Transverse colon (tissue), 4 donors: ENCODE data around the gene PLD3. TPM values are rescaled to one million over a fixed set of nuclear protein-coding genes. Genes with fewer than 3 reads are reported as not detected.

ENCODE experiments used
- DNase-seq: peaks from one replicate; pipeline ENCODE4 v3.0.0-alpha.2; 2019
- H3K27ac ChIP-seq, 4 donors: fragments of 200-600 bp; sonication (generic); 2 replicates each; pipeline ENCODE4 v1.5.1; 2016 to 2018; ENCODE audit warnings: inconsistent platforms in 4 of 4
- H3K27me3 ChIP-seq: fragments of 200-600 bp; sonication (generic); 2 replicates; pipeline ENCODE4 v1.5.1; 2017; ENCODE audit warnings: inconsistent platforms
- H3K36me3 ChIP-seq, 4 donors: fragments of 200-600 bp; sonication (generic); 2 replicates each; pipeline ENCODE4 v1.5.1; 2017 to 2019; ENCODE audit warnings: inconsistent platforms in 4 of 4
- H3K4me1 ChIP-seq, 4 donors: fragments of 200-600 bp; sonication (generic); 2 replicates each; pipeline ENCODE4 v1.5.1; 2017 to 2020; ENCODE audit warnings: inconsistent platforms in 4 of 4
- H3K4me3 ChIP-seq, 4 donors: fragments of 200-600 bp; sonication (generic); 1 replicate in 1 of 4; 2 replicates in 3 of 4; pipeline versions ENCODE4 v1.5.1 to v1.6.1; 2017 to 2019; ENCODE audit warnings: inconsistent platforms in 4 of 4
- H3K9me3 ChIP-seq, 2 donors: fragments of 200-600 bp; sonication (generic); 2 replicates each; pipeline ENCODE4 v1.5.1; 2017 to 2019; ENCODE audit warnings: inconsistent platforms in 2 of 2
- EP300 ChIP-seq: sonication (generic); formaldehyde crosslinking; IDR thresholded peaks from one replicate; pipeline ENCODE4 v1.6.1; 2017; ENCODE audit warnings: antibody characterized with exemption, low read depth
- POLR2A ChIP-seq: fragments of 450-650 bp; IDR thresholded peaks from one replicate; pipeline ENCODE4 v1.6.1; 2016; ENCODE audit warnings: antibody characterized with exemption, mild to moderate bottlenecking, moderate library complexity
- POLR2AphosphoS5 ChIP-seq, 3 donors: sonication (generic); formaldehyde crosslinking; IDR thresholded peaks; one replicate each; pipeline ENCODE4 v1.6.1; 2016; ENCODE audit warnings: antibody characterized with exemption in 3 of 3
- WGBS, 2 donors: methylation state at CpG; one replicate each; pipeline ENCODE4 v1.1.5; 2018; ENCODE audit warnings: low coverage in 1 of 2; 5-methylcytosine and 5-hydroxymethylcytosine counted together
- in situ Hi-C, 4 donors: fragments of 200-750 bp; cut with MboI; loops; one replicate each; pipeline versions ENCODE4 v1.15.0 to v1.15.1; 2017; ENCODE audit warnings: low sequenced_read_pairs in 3 of 4, low pct_ligation_motif_present in 1 of 4, low pct_unique_long_range_greater_than_20kb in 1 of 4
- intact Hi-C: fragments of 100-400 bp; cut with DNase I; formaldehyde crosslinking; loops from one replicate; pipeline ENCODE4 v1.15.1; 2023; ENCODE audit warnings: low total_unique reads
- total RNA-seq, 4 donors: library from RNA; depleted of rRNA; stranded (reverse); fragments of >200 nt; gene quantifications; one replicate each; pipeline ENCODE4 v1.1.0, GENCODE V29; 2016
- TF ChIP-seq, protein P1 (sequence below), 5 experiments: fragments of 200-600 bp in 3 of 5; fragments of 450-650 bp in 2 of 5; sonication (generic) in 3 of 5; IDR thresholded peaks; 1 replicate in 2 of 5; 2 replicates in 3 of 5; pipeline ENCODE4 v1.5.1; 2016 to 2017; ENCODE audit warnings: antibody characterized with exemption in 5 of 5, inconsistent platforms in 3 of 5, mild to moderate bottlenecking in 2 of 5, moderate library complexity in 1 of 5

PLD3 gene
- total RNA-seq, 4 donors from 2014 or later, result 91.6 to 322 (median 179) TPM

DNA sequence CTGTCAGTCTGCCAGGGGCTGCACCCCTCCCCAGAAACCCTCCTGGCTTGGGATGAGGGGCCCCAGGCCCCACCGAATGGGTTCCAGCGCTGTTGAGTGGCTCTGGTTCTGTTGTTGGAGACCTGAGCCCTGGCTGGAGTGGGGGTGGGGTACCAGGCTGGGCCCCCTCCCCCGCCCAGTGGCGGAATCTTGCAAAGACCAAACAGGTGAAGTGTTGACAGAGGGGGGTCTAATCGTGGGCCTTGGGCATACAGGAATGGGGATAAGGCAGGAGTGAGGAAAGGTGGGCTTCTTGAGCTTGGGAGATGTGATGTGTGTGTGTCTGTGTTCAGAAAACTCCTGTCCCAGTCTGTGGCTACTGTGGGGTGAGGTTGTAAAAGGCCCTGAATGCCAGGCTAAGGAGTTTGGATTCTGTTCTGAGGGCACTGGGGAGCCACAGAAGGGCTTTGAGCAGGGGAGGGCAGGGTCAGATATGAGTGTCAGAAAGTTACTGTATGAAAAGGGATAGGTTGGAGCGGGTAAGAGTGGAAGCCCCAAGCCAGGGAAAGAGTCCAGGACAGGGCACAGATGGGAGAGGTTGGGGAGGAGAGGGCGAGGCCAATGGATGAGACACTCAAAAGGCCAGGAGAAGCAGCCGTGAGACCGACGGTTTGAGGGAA, 41.7 kb downstream of the PLD3 start, which contains the start of gene HIPK4:
Gene HIPK4, minus strand, starts transcription at position 98 of the 659 bp plus-strand sequence. CDS start 279 bp downstream, outside the sequence.
- H3K9me3 ChIP-seq, result no peaks in the 10 kb centered on the region
- no peaks in the 10 kb centered on the region for H3K36me3 ChIP-seq
- no peaks in the 10 kb centered on the region for H3K27me3 ChIP-seq
- no peak for DNase-seq
- no peak within 1 kb of the TSS for H3K4me3 ChIP-seq
- WGBS, 2 donors, result 83% methylated on average over 10 of the region's 10 CpGs; no CpG with 5 or more reads in 1 of the 2 donors
- no peak within 1 kb of the TSS for H3K27ac ChIP-seq
- no peak for TF ChIP-seq EP300
- TF ChIP-seq, protein P1, sequence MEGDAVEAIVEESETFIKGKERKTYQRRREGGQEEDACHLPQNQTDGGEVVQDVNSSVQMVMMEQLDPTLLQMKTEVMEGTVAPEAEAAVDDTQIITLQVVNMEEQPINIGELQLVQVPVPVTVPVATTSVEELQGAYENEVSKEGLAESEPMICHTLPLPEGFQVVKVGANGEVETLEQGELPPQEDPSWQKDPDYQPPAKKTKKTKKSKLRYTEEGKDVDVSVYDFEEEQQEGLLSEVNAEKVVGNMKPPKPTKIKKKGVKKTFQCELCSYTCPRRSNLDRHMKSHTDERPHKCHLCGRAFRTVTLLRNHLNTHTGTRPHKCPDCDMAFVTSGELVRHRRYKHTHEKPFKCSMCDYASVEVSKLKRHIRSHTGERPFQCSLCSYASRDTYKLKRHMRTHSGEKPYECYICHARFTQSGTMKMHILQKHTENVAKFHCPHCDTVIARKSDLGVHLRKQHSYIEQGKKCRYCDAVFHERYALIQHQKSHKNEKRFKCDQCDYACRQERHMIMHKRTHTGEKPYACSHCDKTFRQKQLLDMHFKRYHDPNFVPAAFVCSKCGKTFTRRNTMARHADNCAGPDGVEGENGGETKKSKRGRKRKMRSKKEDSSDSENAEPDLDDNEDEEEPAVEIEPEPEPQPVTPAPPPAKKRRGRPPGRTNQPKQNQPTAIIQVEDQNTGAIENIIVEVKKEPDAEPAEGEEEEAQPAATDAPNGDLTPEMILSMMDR (IDR thresholded peaks at IDR 0.05), result no peak
- TF ChIP-seq POLR2A, result no peak
- TF ChIP-seq POLR2AphosphoS5 (IDR thresholded peaks at IDR 0.05), result no peak
- H3K4me1 ChIP-seq, result no peaks in the 10 kb centered on the region
- intact Hi-C loops (no loop called here), in situ Hi-C loops (no loop called here)

DNA sequence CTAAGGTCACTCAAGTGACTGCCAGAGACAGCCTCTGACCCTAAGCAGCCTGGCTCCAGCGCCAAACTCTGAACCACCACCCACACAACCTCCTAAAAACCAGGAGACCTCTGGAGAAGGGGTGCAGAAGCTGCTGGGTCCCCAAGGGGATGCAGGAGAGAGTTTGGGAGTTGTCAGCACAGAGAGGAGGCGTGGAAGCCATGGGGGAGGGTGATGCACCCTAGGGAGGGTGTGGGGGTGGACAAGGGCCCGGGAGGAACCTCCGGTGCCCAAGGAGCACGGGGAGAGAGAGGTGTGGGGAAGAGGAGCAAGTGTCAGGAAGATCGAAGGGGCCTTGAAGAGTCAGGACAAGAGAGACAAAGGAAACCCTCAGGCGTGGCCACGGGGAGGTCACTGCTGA, 43.6 kb downstream of the PLD3 start:
- TF ChIP-seq, protein P1 (IDR thresholded peaks at IDR 0.05), result no peak
- no peak for TF ChIP-seq EP300
- no peak for DNase-seq
- Histone ChIP-seq H3K4me1 (no peaks in the 10 kb centered on the region), H3K4me3 (no peak overlapping the region), H3K9me3 (no peaks in the 10 kb centered on the region), H3K27me3 (no peaks in the 10 kb centered on the region), H3K27ac (no peak overlapping the region), H3K36me3 (no peaks in the 10 kb centered on the region)
- WGBS, 2 donors, result 74 to 83% methylated on average over 8 of the region's 8 CpGs
- intact Hi-C loops, result no loop called here
- in situ Hi-C loops, result no loop called here

DNA sequence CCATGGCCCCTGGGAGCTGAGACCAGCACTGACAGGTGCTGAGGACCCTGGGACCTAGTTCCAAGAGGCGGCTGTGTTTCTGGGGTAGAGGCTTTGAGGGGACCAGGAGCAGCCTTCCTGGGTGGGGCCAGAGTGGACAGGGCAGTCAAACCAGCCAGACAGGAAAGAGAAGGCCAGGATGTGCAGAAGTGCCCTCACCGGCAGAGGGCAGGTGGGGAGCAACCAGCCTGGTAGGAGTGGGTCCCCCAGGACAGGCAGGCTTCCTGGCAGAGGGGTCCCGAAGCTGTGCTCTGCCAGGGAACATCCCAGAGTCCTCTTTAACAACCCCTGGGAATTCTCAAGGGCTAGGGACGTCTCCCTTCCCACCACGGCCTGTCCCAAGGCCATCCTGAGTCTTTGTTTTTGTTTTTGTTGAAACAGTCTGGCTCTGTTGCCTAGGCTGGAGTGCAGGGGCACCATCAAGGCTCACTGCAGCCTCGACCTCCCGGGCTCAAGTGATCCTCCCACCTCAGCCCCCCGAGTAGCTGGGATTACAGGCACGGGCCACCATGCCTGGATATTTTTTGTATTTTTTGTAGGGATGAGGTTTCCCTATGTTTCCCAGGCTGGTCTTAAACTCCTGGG, 44.5 kb downstream of the PLD3 start:
- DNase-seq, result peak; percentile 52
- no peak overlapping the region for H3K4me3 ChIP-seq
- TF ChIP-seq, protein P1 (IDR thresholded peaks at IDR 0.05), result peak; percentile 11 to 40 (median 29)
- no peak for TF ChIP-seq POLR2A
- in situ Hi-C loops, result no loop called here
- no peak overlapping the region for H3K27ac ChIP-seq
- intact Hi-C loops, result no loop called here
- WGBS, 2 donors, result 45% methylated on average over 9 of the region's 9 CpGs; no CpG with 5 or more reads in 1 of the 2 donors
- no peaks in the 10 kb centered on the region for H3K27me3 ChIP-seq
- no peaks in the 10 kb centered on the region for H3K36me3 ChIP-seq
- no peaks in the 10 kb centered on the region for H3K4me1 ChIP-seq
- H3K9me3 ChIP-seq, result no peaks in the 10 kb centered on the region

DNA sequence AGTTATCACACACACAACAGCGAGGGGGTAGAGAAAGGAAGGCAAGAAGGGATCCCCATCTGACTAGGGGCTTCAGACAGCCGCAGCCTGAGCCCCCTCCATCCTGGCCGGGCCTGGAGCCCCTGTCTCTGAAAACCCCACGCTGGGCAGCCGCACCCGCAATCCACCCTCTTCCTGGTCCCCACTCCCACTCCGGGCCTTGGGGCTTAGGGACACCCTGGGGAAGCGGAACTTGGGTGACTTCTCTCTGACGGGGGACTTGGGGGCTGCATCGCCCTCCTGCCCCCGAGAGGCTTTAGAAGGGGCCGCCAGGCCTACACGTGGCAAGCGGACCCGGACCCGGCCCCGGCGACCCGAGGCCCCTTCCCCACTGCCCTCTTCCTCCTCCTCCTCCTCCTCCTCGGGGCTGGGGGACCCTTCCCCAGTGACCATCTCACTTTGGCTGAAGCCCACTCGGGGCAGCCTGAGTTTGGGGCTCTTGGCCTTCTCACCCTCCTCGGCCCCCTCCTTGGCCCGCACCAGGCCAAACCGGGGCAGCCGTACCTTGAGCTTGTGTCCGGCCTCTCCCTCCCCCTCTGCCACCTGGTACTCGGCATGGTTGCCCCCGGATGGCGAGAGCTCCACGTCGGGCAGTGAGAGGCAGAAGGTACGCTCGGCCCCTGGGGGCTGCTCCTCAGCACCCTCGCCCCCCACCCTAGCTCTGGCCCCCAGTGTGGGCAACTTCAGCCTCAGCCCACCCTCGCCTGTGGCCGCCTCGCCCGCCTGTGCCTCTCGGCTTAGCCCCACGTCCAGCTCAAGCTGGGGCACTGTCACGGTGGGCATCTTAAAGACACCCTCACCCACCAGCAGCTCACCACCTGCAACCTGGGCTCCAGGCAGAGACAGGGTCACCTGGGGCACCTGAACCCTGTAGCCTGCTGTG, 45.7 kb downstream of the PLD3 start:
- H3K9me3 ChIP-seq, result no peaks in the 10 kb centered on the region
- DNase-seq, result no peak
- H3K4me1 ChIP-seq, result no peaks in the 10 kb centered on the region
- H3K36me3 ChIP-seq, result no peaks in the 10 kb centered on the region
- in situ Hi-C loops, result no loop called here
- no peak overlapping the region for H3K27ac ChIP-seq
- H3K4me3 ChIP-seq, result no peak overlapping the region
- WGBS, 2 donors, result 87 to 91% methylated on average over 3 to 40 of the region's 41 CpGs
- H3K27me3 ChIP-seq, result no peaks in the 10 kb centered on the region
- intact Hi-C loops, result no loop called here
- no peak for TF ChIP-seq EP300
- TF ChIP-seq POLR2AphosphoS5 (IDR thresholded peaks at IDR 0.05), result no peak
- no peak for TF ChIP-seq POLR2A
- TF ChIP-seq, protein P1 (IDR thresholded peaks at IDR 0.05), result no peak
